PC-3 (cell line): ENCODE measurements around the gene IL11RA. TPM values are rescaled to one million over a fixed set of nuclear protein-coding genes. Genes with fewer than 3 reads are reported as not detected.
A peak's percentile ranks its signal among the peaks of the same experiment; 100 is the strongest.

Experiments
- ATAC-seq: fragments of 200-7000 bp; cut with Tn5 transposase; 2 replicates; pipeline ENCODE4 v1.9.1; 2020; ENCODE audit warnings: mild to moderate bottlenecking, moderate library complexity
- BruUV-seq: library from RNA; stranded (reverse); fragments of 400-500 nt; replicated peaks from 2 replicates; lab custom pipeline; 2021; lab: Mats Ljungman, UMichigan
- CTCF ChIA-PET: fragments of 300-600 bp; sonication (Branson Sonifier 250); formaldehyde crosslinking; loops from one replicate; lab custom pipeline; 2022; ENCODE audit warnings: antibody characterized with exemption; lab: Charles Lee
- POLR2A ChIA-PET: fragments of 300-600 bp; sonication (Branson Sonifier 250); formaldehyde crosslinking; loops from one replicate; lab custom pipeline; 2022; ENCODE audit warnings: antibody characterized with exemption; ENCODE audit not compliant: unreplicated experiment; lab: Charles Lee
- DNase-seq: peaks from one replicate; pipeline ENCODE4 v3.0.0-alpha.2; 2015
- H2AFZ ChIP-seq: fragments of 300-600 bp; sonication (generic); 2 replicates; pipeline ENCODE4 v1.6.0; 2016; ENCODE audit warnings: antibody characterized with exemption, low read length
- H3F3A ChIP-seq: fragments of 300-600 bp; sonication (generic); one replicate; pipeline ENCODE4 v1.6.0; 2017; ENCODE audit warnings: antibody characterized with exemption, low read length, control low read depth, mild to moderate bottlenecking; ENCODE audit not compliant: unreplicated experiment
- H3K27ac ChIP-seq: fragments of 300-600 bp; sonication (generic); 2 replicates; pipeline ENCODE4 v1.5.1; 2016; ENCODE audit warnings: mild to moderate bottlenecking, low read length
- H3K27me3 ChIP-seq: fragments of 300-600 bp; sonication (generic); 2 replicates; pipeline ENCODE4 v1.6.1; 2016; ENCODE audit warnings: low read length, mixed read lengths
- H3K36me3 ChIP-seq: fragments of 300-600 bp; sonication (generic); 2 replicates; pipeline ENCODE4 v1.6.1; 2016; ENCODE audit warnings: low read depth, mixed run types, low read length, mixed read lengths
- H3K4me1 ChIP-seq: fragments of 300-600 bp; sonication (generic); 2 replicates; pipeline ENCODE4 v1.5.1; 2016; ENCODE audit warnings: low read length; ENCODE audit not compliant: insufficient read depth
- H3K4me2 ChIP-seq: fragments of 300-600 bp; sonication (generic); 2 replicates; pipeline ENCODE4 v1.6.0; 2016; ENCODE audit warnings: low read length
- H3K4me3 ChIP-seq: fragments of 300-600 bp; sonication (generic); 2 replicates; pipeline ENCODE4 v1.5.1; 2016; ENCODE audit warnings: mild to moderate bottlenecking, low read length, mixed read lengths
- H3K79me2 ChIP-seq: fragments of 300-600 bp; sonication (generic); 2 replicates; pipeline ENCODE4 v1.6.1; 2017; ENCODE audit warnings: low read length, mixed read lengths
- H3K9ac ChIP-seq: fragments of 300-600 bp; sonication (generic); 2 replicates; pipeline ENCODE4 v1.6.0; 2016; ENCODE audit warnings: mild to moderate bottlenecking, low read length
- H3K9me2 ChIP-seq: fragments of 300-600 bp; sonication (generic); replicated peaks from 2 replicates; pipeline ENCODE4 v1.6.1; 2016; ENCODE audit warnings: mixed run types, low read length, mixed read lengths
- H3K9me3 ChIP-seq: fragments of 300-600 bp; sonication (generic); 2 replicates; pipeline ENCODE4 v1.6.1; 2016; ENCODE audit warnings: low read length, mixed read lengths
- H4K20me1 ChIP-seq: fragments of 300-600 bp; sonication (generic); 2 replicates; pipeline ENCODE4 v1.6.1; 2016; ENCODE audit warnings: low read length, mixed read lengths
- CTCF ChIP-seq: fragments of 300-600 bp; sonication (generic); conservative IDR thresholded peaks from 2 replicates; pipeline ENCODE4 v1.5.1; 2017; ENCODE audit warnings: antibody characterized with exemption, low read depth, mild to moderate bottlenecking, low read length
- EZH2 ChIP-seq: fragments of 300-600 bp; sonication (generic); IDR thresholded peaks from one replicate; pipeline ENCODE4 v1.6.1; 2017; ENCODE audit warnings: antibody characterized with exemption, mild to moderate bottlenecking, low read length; ENCODE audit not compliant: unreplicated experiment
- EZH2phosphoT487 ChIP-seq: fragments of 300-600 bp; sonication (generic); IDR thresholded peaks from 2 replicates; pipeline ENCODE4 v1.6.1; 2018; ENCODE audit warnings: mild to moderate bottlenecking, antibody characterized with exemption, low read length, borderline replicate concordance
- intact Hi-C: fragments of 100-400 bp; cut with micrococcal nuclease; formaldehyde crosslinking; loops from 2 replicates; pipeline ENCODE4 v1.9.0; 2023
- total RNA-seq: library from RNA; depleted of rRNA; stranded (reverse); fragments of >200 nt; gene quantifications from 2 replicates; pipeline ENCODE4 v1.2.3, GENCODE V29; 2014

The IL11RA gene
- total RNA-seq, 1 experiment from 2014 or later, result 8.3 TPM

DNA sequence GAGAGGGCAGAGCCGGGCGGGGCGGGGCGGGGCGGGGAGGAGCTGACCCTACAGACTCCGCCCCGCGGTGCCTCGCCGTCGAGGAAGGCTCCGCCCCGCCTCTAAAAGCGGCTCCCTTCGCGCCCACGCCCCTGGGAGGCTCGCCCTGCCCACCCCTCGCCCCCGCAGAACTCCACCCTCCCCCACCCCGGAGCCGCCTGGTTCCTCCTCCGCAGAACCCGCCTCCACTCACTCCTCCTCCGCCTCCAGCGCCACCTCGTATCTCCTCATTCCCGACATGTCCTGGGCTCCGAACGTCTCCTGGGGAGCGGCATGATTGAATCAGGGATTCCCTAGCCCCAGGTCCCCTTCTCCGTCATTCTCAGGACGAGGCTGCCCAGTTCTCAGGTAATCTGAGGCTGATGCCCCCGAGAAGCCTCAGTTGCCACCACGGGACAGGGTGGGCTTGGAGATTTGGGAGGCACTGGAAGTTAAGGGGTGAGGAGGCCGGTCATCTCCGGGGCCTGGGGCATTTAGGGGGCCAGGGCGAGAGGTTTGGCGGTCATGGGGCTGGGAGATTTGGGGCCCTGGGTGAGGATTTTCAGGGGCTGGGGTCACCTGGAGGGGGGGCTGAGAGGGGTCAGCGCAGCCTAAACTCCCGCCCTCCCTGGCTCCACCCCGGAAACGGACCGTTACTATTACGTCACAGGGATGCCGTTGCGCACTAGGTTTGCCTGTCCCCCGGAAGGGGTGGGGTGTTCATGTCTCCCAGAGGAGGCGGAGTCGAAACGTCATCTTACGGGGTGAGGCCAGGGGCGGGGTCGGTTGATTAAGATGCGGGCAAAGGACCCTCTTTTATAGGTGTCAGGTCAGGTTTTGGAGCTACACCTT is 13.6 kb downstream of the IL11RA start:
- CTCF ChIA-PET, result interaction anchor here (0.5 kb wide), 1 partner anchor 81 kb away, joined by 3 read pairs; no protein-coding TSS in a partner anchor
- Histone ChIP-seq H3K9me2 (no peaks in the 10 kb centered on the region), H3K4me3 (peak overlapping the region; percentile 78), H3K36me3 (no peaks in the 10 kb centered on the region), H3K27me3 (no peaks in the 10 kb centered on the region), H3K4me2 (peak overlapping the region; percentile 97), H2AFZ (peak overlapping the region; percentile 99), H3K9ac (peak overlapping the region; percentile 81), H3K4me1 (peaks cover 3% of the 10 kb centered on the region), H3K9me3 (no peaks in the 10 kb centered on the region), H3F3A (no peaks in the 10 kb centered on the region), H4K20me1 (no peaks in the 10 kb centered on the region), H3K79me2 (no peaks in the 10 kb centered on the region), H3K27ac (peak overlapping the region; percentile 62)
- TSS peak; percentile 81 for BruUV-seq
- TF ChIP-seq CTCF (no peak), EZH2phosphoT487 (no peak), EZH2 (no peak)
- DNase-seq, result peak; percentile 81
- POLR2A ChIA-PET, result interaction anchor here (1.2 kb wide), 1 partner anchor 14 kb away, joined by 5 read pairs; the partner anchor contains the start of gene IL11RA
- ATAC-seq, result peak; percentile 85
- intact Hi-C loops, result no loop called here

DNA sequence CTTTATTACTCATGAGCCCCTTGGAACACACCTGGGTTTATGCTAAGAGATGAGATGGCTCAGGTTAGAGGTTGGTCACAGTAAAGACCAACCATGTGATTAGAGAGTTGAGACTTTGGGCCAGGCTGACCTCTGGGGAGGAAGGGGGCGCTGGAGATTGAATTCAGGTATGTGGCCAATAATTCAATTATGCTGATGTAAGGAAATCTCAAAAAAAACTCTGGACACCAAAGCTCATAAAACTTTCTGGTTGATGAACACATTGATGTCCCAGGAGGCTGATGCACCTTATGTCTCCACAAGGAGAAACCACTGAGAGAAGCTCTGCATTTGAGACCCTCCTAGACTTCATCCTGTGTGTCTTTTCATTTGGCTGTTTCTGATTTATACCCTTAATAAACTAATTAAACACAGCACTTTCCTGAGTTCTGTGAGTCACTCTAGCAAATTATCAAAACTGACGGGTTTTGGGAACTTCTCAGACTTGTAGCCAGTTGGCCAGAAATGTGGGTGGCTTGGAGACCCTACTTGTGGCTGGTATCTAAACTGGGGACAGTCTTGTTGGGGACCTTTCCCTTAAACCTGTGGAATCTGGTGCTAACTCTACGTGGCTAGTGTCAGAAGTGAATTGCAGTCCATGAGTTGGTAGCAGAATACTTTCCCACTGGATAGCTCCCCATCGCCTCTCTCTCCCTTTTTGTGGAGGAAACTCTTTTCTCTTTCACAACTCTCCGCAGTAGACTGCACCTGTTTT is 18.0 kb downstream of the IL11RA start:
- Histone ChIP-seq H3K9ac (no peak overlapping the region), H3K27ac (no peak overlapping the region), H3K36me3 (no peaks in the 10 kb centered on the region), H4K20me1 (no peaks in the 10 kb centered on the region), H3K9me3 (no peaks in the 10 kb centered on the region), H2AFZ (no peak overlapping the region), H3K4me1 (peaks cover 3% of the 10 kb centered on the region), H3K9me2 (no peaks in the 10 kb centered on the region), H3K27me3 (no peaks in the 10 kb centered on the region), H3K4me2 (no peak overlapping the region), H3K79me2 (no peaks in the 10 kb centered on the region), H3F3A (no peaks in the 10 kb centered on the region), H3K4me3 (no peak overlapping the region)
- TF ChIP-seq CTCF, result no peak
- TF ChIP-seq EZH2phosphoT487, result no peak
- TF ChIP-seq EZH2, result no peak
- ATAC-seq (no peak), DNase-seq (no peak)
- BruUV-seq, result no TSS peak
- intact Hi-C loops, result no loop called here
- CTCF ChIA-PET, result no interaction called here
- POLR2A ChIA-PET, result no interaction called here
